Urothelium cell line (cell line): ENCODE data around the gene PHF13.

Experiments used
- DNase-seq: peaks from one replicate; pipeline ENCODE4 v3.0.0; 2011; ENCODE audit warnings: low spot score, mixed read lengths
- FAIRE-seq: peaks from 2 replicates; lab custom pipeline; 2011; peaks lifted over from hg19 to GRCh38; lab: Jason Lieb, UNC

The PHF13 gene

DNA sequence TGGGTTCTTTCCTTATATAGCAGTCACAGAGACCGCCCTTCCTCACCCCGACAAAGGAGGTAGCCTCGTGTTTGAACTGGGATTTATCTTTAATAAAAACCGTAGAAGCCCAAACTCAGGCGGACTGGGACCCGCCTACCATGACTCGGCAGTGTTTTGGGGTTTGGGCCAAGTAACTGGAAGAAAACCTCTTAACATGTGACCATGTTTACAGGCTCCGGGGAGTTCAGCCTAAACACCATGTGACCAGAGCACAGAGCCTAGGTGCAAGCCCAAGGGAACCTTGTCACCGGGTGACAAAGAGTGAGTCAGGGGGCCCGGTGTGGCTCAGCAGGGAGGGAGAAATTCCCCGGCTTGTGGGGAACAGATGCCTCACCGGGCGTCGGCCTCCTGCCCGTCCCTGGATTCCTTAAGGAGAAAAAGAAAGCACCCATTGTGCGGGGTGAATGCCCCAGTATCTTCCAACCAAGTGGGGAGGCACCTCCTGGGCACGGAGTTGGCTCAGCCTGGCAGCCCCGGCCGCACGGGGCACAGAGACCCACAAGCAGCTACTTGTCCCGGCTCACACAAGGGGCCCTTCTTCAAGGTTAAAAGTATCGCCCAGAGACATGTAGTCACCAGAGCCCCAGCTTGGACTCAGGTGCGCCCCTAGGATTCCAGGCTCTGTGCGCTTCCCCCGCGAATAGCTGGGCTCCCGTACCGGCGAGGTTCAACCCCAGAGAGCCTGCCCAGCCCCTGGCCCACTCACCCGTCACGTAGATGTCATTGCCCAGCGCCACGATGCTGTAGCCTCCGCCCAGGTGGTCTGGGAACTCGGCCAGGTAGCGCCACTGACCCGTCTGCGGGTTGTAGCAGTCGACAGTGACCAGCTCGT is 12.2 kb upstream of the PHF13 start:
- DNase-seq = peak; percentile 63
- FAIRE-seq = no peak

DNA sequence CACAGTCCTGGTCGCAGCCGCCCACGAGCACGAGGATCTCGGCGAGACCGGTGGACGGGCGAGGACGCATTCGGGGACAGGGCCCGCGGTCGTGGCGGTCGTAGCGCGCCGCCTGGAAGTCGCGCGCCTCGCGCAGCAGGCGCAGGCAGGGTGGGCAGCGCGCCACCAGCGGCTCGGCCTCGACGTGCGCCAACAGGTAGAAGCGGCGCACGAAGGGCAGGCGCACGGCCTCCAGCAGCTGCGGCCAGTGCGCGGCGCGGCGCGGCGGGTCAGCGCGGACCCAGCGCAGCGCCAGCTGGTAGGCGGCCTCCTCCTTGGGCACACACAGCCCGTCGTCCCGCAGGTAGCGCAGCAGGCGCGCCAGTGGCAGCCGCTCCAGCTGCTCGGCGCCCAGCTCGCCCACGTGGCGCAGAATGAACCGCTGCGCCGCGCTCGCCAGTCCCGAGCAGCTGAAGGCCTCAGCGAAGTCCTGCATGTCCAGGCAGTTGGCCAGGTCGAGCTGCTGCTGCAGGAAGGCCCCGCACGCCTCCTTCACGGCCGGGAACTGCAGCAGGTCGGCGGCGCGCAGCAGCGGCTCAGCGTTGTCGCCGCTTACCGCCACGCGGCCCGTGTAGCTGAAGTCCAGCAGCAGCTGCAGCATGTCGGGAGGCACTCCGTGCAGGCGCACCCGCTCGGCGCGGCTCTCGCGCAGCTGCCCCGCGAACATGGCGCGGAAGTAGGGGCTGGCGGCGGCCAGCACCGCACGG is 11.4 kb upstream of the PHF13 start:
- DNase-seq (no peak), FAIRE-seq (no peak)

DNA sequence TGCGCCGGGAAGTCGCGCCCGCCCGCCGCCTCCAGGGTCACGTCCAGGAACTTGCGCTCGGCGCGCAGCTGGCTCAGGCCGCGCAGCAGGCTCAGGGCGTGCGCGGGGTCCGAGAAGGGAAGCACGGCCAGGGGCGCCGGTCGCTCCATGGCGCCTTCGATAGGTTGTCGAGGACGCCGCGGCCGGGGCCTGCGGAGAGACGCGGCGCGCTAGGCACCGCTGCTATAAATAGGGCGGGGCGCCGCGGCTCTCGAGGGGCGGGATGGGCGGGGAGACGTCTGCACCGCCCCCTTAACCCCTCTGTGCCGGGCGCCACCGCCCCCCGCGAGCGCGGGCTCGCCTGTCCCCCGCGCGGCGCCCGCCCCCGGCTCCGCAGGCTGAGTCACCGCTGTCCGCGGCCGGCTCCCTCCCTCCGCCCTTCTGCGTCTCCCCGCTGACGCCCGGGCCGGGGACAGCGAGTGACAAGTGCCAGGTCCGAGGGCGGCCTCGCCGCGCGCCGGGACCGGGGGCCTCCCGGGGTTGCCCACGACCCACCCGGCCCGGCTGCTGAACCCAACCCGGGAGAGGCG is 10.8 kb upstream of the PHF13 start, which contains the start of gene KLHL21:
TSS of gene KLHL21 (minus strand) at position 201 of the 569 bp plus-strand sequence. CDS start at position 149, 52 bp downstream.
- FAIRE-seq = no peak
- peak; percentile 88 for DNase-seq

DNA sequence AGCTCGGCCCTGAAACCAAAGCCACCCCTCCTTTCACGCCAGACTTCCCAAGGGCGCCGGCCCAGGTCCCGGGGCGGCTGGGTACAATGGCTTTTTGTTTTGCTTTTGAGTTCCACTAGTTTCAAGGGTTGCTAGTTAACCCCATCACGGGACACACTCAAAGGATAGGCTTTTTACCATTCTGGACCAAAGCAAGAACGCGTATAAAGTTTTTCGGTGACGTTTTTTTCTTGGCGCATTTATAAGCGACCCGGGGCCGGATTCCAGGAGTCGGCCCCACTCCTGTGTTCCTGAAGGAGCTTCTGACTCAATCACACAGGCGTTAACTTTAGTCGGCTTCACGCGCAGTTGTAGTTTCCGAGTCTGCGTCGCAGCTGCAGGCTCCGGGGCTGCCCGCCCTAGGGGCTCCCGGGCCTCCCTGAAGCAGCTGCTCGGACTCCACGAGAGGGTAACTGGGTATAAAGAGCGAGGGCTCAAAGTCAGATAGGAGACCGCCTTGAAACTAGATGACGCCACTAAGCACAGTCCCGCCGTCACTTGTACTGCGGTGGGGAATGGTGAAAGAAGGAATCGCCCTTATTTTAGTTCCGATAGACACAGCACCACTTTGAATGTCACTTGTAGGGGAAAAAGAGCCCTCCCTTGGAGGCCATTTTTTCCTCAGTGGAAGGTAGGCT is 10.2 kb upstream of the PHF13 start:
- DNase-seq (no peak), FAIRE-seq (no peak)

DNA sequence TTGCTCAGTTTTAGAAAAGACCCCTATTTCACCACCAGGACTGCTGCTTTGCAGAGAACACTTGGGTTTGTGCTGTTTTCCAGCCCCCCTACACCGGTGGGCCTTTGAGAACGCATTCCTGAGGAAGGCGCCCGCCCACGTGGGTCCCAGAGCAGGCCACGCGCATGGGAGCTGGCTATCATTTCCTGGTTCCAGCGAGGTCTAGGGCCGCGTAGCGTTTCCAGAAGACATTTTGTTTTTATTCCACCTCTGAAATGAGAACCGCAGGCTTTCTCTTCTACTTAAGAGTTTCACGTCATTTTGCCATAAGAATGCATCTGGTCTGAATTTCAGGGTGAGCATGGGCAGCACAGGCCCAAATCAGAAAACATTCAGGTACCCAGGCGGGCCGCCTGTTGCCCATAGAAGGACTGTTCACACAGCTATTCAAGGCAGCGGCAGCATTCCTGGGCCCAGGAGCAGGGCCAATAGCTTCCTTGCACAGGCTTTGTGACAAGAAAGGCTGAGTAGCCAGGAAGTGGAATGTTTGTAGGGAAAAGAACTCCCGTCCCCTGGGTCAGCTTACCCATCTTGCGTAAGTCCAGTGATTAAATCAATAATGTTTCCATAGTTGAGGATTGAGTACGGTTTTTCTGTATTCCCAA is 9.5 kb upstream of the PHF13 start:
- DNase-seq (no peak), FAIRE-seq (no peak)

DNA sequence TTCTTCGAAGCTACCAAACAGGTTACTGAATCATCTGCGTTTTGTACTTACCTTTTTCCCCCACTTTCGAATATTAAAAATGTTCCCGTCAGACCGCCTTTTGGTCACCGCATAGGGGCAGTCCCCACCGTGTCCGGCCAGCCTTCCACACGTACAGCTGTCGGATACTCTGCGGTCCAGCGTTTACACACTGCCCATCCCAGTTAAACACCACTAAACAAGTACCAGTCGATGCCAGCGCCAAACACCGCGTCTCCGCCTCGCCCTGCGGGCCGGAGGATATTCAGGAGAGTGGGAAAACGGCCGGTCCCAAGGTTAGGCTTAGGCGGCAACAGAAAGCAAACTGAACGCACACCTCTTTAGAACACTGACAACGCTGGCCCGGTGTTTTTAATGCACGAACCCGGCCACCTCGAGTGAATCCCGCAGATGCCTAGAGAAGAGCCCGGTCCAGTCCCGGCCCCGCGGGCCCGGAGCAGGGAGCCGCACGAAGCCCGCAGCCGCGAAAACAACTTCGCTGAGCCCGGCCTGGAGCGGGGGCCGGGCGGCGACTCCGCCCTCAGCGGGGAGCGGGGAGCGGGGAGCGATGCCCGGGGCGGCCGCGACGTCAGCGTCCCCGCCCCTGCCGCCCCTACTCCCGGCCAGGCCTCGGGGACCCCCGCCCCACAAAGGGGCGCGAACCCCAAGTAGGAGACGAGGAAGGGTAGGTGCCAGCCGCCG is 730 bp upstream of the PHF13 start:
- peak; percentile 64 for DNase-seq
- FAIRE-seq = no peak

DNA sequence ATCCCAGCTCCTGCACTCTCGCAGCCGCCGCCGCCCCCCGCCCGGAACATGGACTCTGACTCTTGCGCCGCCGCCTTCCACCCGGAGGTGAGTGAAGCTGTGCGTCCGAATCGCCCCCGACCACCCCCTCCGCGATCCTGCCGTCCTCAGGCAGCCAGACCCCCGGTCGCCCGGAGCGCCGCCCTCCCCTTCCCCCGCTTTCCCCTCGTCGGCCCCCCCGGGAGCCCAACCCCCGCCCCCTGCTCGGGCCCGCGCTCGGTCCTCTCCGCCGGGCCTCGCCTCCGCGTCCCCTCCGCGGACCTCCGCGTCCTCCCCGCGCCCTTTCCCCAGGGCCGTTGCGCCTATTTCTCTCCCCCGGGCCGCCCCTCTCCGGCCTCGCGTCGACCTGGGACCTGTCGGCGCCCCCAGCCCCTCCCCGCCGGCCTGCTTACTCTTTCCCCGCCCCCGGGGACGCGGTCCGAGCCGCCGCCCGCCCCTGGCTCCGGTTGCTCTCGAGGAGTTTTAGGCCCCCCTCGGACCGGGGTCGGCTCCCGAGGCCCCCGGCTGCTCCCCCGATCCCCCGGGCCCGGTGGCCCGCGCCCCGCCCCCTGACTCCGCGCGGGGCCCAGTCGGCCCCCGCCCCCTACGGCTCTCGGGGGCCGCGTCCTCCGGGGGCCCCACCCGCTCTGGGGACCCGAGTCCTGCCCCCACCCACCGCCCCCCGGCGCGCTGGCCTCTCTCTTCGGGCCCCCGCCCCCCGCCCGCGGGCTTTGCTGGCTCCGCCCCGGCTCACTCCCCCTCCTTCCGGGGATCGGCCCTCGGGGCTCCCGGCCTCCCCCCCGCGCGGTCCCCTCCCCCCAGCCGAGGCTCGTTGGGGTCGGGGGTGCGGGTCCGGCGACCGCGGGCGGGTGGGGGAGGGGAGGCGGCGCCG is 743 bp downstream of the PHF13 start:
- DNase-seq = no peak
- no peak for FAIRE-seq

DNA sequence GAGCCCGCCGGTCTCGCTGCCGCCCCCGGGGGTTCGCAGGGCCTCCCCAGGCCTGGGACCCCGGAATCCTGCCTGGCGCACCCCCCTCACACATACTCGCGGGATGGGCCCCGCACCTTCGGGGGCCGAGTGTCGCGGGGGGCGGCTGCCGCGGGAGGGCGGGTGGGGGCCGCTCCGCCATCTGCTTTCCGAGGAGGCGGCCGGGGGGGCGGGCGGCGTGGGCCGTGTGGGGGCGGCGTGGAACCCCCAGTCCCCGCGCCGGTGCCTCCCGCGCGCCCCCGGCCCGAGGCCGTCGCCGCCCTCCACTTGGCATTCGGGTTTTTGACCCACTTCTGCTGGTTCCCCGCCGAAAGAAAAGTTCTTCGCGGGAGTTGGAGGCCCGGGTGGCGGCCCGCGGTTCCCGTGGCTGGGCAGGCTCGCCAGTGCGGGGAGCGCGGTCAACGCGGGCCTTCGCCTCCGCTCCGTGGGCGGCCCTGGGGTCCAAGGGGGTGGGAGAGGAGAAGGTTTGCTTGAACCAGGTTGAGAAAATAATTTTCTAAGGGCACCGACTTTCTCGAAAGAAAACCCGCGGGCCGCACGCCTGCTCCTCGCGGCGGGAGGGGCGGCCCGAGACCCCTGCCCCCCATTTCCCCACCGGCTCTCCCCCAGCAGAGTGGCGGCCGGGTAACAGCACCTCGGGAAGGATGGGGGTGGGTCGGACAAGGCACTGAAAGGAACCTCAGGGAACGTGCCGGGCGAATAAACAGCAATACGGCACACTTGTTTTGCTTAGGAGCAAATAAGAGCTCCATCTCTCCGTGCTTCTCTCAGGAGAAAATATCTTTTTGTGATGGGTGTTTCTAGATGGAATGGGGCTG is 1.6 kb downstream of the PHF13 start:
- FAIRE-seq = no peak

DNA sequence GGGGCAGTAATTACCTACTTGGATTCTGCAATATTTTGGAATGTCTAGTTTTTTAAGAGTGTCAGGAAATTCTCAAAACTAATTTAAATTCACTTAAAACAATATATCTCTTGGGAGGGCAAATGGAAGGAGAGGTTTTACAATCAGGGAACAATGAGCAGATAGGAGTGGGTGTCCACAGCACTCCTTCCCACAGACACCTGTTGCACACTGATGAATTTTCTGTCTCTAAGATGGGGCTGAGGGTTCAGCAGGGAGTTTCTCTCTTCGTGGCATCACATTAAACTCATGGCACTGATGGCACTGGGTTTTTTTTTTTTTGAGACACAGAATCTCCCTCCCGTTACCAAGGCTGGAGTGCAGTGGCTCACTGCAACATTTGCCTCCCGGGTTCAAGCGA is 5.5 kb downstream of the PHF13 start:
- FAIRE-seq = no peak
- DNase-seq = no peak

More for the DNA sequence above, 1.6 kb downstream of the PHF13 start:
- DNase-seq = no peak

DNA sequence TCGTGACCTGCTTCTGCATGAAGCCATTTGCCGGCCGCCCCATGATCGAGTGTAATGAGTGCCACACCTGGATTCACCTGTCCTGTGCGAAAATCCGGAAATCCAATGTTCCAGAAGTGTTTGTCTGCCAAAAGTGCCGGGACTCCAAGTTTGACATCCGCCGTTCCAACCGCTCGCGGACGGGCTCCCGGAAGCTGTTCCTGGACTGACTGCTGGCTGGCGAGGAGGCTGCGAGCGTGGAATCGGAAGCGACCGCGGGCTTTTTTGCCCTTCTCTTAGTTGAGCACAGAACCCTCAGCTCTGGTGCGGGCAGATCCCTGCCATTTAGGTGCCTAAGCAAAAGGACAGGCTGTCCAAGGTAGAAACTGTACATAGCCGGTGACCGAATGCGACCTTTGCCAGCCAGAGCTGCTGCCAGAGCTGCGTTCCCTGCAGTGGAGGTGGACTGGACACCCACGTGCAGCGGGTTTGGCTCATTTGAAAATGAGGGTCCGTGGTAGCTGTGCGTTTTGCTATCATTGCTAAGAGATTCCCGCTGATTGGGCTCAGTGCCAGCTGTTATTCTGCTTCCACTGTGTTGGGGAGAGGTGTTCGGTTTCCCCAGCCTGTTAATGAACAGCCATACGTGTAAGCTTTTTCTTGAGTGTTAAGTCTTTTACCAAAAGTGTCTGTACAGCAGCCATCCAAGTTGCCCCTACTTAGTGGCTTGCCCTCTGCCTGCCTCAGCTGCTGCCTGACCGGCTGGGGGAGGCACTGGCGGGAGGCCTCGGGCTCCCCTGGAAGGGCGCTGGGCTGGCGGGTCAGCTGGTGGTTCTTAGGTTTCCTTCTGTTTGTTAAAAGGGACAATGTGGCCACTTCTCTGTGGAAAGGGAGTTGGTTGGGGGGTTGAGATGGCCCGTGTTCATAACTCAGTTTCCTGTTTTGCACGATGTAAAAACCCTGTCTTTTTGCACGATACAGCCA is 8.2 kb downstream of the PHF13 start:
- DNase-seq (no peak), FAIRE-seq (no peak)

DNA sequence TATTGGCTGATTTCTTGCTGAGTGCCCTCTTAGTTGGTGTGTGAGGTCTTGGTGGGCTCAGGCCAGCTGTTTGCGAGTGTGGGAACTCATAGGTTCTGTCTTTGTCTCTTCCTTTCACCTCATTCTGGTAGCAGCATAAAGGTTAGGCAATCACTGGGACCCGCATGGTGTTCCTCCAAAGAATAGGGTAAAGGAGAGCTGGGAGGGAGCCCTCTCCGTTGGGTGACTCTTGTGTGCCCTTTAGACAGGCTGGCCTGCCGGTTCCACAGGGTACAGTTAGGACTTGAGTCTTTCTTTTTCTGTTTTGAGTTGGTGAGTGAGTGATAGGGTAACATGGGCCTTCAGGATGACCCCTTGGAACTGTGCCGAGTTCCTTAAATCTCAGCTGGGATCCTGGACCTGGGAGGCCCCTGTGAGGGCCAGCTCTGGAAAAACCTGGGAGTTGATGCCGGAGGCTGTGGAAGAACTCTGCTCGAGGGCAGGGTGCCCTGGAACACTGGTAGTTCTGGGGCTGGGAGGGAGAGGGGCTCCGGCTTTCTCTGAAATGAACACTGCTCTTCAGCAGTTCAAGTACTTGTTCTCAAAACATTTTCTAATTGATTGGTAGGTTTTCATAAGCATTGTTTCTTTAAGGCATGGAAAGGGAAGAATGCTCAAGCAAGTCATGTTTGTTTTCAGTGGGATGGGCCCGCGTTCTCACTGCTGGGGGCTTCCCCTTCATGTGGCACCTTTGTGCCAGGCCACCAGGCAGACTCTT is 9.0 kb downstream of the PHF13 start:
- no peak for DNase-seq
- no peak for FAIRE-seq

DNA sequence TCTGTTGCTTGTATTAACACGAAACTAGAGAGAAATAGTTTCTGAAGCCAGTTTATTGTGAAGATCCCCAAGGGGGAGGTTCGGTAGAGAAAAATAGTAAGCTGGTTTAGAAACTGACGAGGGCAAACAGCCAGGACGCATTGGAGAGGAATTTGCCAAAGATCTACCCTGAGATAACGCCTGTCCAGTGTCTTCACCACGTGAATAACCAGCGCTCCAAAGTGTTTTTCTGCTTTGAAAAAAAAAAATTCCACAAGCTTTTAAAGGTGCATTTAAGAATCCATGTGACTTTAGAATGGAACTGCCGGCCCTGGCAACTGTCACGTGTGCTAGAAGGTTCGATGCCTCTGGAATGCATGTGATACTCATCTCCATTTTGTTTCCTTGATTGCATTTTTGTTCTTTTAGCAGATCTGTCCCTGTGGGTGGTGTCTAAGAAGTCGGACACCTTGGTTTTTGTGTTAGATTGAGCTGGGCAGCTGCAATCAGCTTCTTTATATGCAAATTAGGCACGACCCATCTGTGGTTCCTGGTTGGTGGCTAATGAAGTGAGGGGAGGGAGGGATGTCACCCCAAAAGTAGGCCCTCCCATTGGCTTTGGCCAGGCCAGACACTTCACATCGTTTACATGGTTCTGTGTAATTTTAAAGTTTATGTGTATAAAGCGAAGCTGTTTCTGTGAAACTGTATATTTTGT is 9.9 kb downstream of the PHF13 start:
- FAIRE-seq (no peak), DNase-seq (no peak)

DNA sequence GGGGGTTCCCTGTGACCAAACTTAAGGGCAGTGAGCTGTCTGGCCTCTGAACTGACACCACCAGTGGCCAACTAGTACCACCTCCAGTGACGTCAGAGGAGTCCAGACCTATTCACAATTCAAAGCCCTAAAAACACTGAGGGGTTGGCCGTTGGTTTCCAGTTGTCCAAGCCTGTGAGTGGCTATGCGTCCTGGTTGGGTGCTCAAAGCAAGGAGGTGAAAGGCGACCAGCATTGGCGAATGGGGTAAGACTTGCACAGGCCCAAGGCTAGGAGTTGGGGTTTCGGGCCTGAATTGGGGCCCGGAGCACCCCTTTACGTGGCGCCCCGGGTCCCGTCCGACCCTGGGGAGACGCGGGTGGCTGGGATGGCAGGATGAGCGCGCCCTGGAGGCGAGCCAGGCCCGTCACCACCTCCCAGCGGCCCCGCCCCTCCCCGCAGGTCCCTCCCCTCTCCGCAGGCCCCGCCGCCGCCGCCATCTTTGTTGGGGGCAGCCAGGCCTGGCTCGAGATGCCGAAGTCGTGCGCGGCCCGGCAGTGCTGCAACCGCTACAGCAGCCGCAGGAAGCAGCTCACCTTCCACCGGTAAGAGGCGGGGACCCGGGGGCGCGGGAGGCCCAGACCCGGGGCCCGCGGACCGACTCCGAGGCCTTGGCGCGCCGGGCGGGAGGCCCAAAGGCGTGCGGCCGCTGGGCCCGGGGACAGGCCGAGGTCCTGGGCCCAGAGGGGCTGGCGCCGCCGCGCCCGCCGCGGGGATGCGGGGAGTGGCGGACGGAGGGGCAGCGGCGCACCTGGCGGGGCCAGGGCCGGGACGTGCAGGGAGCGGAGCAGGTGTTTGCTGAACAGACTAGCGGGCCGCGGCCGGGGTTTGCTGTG is 11.4 kb downstream of the PHF13 start, which contains the start of gene THAP3:
TSS of gene THAP3 (plus strand) at position 159 of the 874 bp plus-strand sequence. CDS start at position 510, 351 bp downstream.
- FAIRE-seq (no peak), DNase-seq (peak; percentile 83)

DNA sequence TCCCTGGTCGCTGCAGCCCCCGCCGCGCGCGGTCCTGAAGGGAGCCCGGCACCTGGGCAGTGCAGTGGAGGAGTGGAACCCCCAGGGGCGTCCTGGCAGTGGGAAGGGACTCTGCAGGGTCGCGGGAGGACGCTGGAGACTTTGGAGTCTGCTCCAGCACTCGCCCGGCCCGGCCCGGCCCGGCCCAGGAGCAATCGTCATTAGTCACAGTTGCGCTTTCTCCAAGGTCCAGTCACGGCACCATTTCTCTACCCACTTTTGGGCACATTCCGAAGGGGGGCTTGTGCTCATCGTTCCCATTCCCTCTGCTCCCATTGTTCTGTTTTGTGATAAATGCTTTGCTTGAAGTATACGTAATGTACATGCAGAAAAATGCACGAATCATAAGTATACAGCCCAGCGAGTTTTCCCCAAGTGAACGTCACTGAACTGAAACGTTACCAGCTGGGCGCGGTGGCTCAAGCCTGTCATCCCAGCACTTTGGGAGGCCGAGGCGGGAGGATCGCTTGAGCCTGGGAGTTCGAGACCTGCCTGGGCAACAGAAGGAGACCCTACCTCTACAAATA is 12.1 kb downstream of the PHF13 start:
- no peak for DNase-seq
- no peak for FAIRE-seq
